HG03439 (cell line): Measurements from ENCODE around the gene FGF14.

Experiments used
- ATAC-seq: cut with Tn5 transposase; IDR thresholded peaks from one replicate; pipeline ENCODE4 v1.9.1; 2021; ENCODE audit warnings: mild to moderate bottlenecking, moderate library complexity; ENCODE audit not compliant: unreplicated experiment

Gene FGF14

GRCh38 chr13:101751488-101751887 is 650.4 kb downstream of the FGF14 start:
- peak; percentile 69 for ATAC-seq

- ATAC-seq = no peak
Measured at GRCh38 chr13:101749584-101749983, 652.3 kb downstream of the FGF14 start.

GRCh38 chr13:101747039-101747438 is 654.8 kb downstream of the FGF14 start:
- no peak for ATAC-seq

- ATAC-seq = no peak
Measured at GRCh38 chr13:101746513-101746912, 655.3 kb downstream of the FGF14 start.

- ATAC-seq = peak; percentile 78
Measured at GRCh38 chr13:101739382-101740178, 662.3 kb downstream of the FGF14 start.

- ATAC-seq = no peak
Measured at GRCh38 chr13:101738336-101738735, 663.5 kb downstream of the FGF14 start.

- no peak for ATAC-seq
Measured at GRCh38 chr13:101736566-101736965, 665.3 kb downstream of the FGF14 start.

GRCh38 chr13:101730420-101731000 is 671.3 kb downstream of the FGF14 start:
- no peak for ATAC-seq

- no peak for ATAC-seq
Measured at GRCh38 chr13:101728615-101729014, 673.2 kb downstream of the FGF14 start.

GRCh38 chr13:101728021-101728420 is 673.8 kb downstream of the FGF14 start:
- no peak for ATAC-seq

- ATAC-seq = no peak
Measured at GRCh38 chr13:101727118-101727517, 674.7 kb downstream of the FGF14 start.

- ATAC-seq = no peak
Measured at GRCh38 chr13:101726681-101727080, 675.2 kb downstream of the FGF14 start.

- no peak for ATAC-seq
Measured at GRCh38 chr13:101718496-101718895, 683.4 kb downstream of the FGF14 start.

GRCh38 chr13:101717353-101717752 is 684.5 kb downstream of the FGF14 start:
- no peak for ATAC-seq

GRCh38 chr13:101714195-101714594 is 687.7 kb downstream of the FGF14 start:
- ATAC-seq = no peak

GRCh38 chr13:101712026-101712348 is 689.9 kb downstream of the FGF14 start:
- no peak for ATAC-seq

GRCh38 chr13:101711307-101712025 is 690.4 kb downstream of the FGF14 start:
- no peak for ATAC-seq

GRCh38 chr13:101709952-101710351 is 691.9 kb downstream of the FGF14 start:
- ATAC-seq = no peak

GRCh38 chr13:101708115-101708514 is 693.7 kb downstream of the FGF14 start:
- no peak for ATAC-seq

- ATAC-seq = no peak
Measured at GRCh38 chr13:101707659-101708058, 694.2 kb downstream of the FGF14 start.

GRCh38 chr13:101706651-101707050 is 695.2 kb downstream of the FGF14 start:
- ATAC-seq = no peak

- no peak for ATAC-seq
Measured at GRCh38 chr13:101703838-101704237, 698.0 kb downstream of the FGF14 start.
